GM18517 (cell line): ENCODE data around the gene RBM17.
A peak's percentile ranks its signal among the peaks of the same experiment; 100 is the strongest.
"Not testable (repeated sequence)": the region's sequence is repeated elsewhere in the genome, so short reads cannot be mapped to it uniquely, and the experiment has no call there.

Source experiments
- ATAC-seq: cut with Tn5 transposase; IDR thresholded peaks from one replicate; pipeline ENCODE4 v1.9.1; 2021; ENCODE audit warnings: mild to moderate bottlenecking, moderate library complexity; ENCODE audit not compliant: unreplicated experiment

Gene RBM17

DNA sequence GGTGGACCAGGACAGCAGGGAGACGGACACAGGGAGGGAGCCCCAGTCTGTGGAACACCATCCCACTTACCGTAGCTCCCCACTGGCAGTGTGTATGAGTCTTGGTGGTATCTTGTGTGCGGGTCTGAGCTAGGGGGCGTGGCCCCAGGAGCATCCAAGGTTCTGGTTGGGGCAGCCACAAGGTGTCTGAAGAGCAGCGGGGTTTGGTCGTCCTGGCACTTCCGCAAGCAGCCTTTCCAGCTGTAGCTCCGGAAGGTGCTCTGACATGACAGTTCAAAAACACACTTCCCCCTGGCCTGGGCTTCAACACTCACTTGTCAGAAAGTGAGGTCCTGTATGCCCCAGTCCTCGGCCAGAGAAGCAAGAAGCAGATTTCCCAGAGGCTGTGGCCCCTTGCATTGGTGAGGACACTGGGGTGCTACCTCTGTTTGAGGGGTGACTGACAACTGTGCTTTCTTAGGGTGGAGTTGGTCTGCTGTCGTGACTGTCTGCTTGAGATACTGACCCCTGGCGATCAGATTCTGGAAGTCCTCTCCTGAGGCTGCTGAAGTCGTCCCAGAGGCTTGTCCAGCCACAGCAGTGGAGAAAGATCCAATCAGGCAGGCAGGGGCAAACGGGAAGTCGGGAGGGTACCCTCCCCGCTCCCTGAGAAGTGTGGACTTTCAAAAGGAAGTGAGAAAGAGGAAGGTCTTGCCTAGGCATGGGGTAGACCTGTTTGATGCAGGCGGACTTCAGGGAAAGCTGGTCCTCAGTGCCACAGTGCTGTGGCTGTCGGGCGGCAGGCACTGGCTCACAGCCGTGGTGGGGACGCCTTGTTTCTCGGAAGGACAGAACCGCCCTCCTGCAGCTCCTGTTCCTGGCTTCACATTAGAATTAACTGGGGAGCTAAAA lies 62.5 kb downstream of the RBM17 start:
- peak; percentile 76 for ATAC-seq

DNA sequence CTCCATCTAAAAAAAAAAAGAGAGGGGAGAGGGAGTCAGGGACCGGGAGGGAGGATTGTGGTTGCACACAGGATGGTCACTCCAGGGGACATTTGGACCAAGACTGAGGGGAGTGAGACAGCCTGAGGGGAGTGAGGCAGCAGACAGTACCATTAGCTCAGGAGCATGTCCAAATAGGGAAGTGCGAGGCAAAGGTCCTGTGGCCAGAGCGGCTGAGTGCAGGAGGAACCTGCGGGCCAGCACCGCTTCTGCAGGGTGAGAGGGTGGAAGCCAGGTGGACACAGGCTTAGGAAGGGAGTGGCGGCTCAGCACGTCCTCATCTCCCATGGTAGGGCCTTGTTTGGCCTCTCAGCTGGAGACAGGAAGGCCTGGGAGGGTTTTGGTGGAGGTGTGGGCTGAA lies 65.0 kb downstream of the RBM17 start:
- no peak for ATAC-seq

DNA sequence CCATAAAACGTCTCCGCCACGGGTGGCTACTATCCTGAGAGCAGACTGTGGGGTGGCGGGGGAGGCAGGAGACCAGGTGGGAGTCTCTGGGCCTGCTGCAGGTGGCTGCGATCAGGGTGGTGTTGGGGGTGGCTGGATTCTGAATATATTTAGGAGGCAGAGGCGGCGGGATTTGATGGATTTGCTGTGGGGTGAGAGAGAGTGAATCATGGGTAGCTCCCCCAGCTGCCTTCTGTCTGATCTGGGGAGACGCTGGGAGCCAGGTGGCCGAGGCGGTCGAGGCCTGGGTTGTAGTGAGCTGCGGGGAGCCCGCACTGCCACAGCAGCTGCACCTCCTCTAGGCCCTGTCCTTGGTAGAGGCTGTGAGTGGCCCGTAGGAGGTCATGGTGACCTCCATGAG lies 65.7 kb downstream of the RBM17 start:
- ATAC-seq, result no peak

DNA sequence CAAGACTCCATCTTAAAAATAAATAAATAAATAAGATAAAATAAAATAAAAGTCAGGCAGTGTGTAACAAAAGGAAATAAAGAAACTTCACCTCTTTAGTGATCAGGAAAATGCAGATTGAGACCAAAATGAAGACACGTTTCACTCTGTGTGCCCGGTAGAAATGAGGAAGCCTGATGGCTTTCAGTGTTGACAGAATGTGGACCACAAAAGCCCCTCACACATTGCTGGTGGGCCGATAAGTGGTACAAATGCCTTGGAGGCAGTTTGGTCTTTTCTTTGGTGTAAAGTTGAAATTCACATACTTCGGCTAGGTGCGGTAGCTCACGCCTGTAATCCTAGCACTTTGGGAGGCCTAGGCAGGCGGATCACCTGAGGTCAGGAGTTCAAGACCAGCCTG lies 69.4 kb downstream of the RBM17 start:
- ATAC-seq, result no peak

DNA sequence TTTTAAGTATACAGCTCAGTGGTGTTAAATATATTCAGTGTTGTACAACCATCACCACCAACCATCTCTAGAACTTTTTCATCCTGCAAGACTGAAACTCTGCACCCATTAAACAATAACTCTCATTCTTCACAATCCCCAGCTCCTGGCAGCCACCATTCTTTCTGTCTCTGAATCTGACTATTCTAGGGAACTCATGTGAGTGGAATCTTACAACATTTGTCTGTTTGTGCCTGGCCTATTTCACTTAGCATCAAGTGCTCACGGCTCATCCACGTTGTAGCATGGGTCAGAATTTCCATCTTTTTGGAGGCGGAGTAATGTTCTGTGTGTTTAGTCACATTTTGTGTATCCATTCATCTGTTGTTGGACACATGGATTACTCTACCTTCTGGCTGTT lies 73.1 kb downstream of the RBM17 start:
- ATAC-seq, result no peak

DNA sequence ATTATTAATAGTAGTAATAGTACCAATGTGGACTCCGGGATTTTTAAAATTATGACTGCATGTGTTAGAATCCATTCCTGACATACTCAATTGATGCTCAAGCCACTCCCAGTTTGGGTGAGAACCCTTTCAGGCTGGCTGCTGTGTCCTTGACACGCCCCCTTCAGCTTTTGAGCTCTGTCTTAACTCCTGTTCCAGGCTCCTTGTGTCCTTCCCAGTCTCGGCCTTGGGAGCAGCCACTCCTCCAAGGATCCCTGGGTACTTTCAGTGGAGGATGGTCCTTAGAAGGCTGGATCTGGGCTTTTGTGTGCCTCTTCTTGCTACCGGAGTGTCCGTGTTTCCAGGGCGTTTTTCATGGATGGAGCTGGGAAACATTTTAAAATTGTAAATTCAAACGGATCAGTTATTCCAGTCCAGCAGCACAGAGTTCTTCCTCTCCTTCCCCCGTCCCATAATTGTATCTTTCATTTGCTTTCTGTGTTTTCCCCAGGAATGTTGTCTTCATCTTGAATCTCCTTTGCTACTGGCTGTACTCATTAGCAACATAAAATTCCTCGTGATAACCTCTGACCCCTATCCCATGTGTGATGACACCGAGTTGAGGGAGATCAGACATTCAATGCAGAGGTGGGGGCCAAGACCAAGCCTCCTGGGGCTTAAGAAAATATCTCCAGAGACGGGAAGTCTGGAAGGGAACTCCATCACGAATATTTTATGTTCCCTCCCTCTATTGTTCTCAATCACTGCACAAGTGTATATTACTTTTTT lies 73.9 kb downstream of the RBM17 start:
- no peak for ATAC-seq

DNA sequence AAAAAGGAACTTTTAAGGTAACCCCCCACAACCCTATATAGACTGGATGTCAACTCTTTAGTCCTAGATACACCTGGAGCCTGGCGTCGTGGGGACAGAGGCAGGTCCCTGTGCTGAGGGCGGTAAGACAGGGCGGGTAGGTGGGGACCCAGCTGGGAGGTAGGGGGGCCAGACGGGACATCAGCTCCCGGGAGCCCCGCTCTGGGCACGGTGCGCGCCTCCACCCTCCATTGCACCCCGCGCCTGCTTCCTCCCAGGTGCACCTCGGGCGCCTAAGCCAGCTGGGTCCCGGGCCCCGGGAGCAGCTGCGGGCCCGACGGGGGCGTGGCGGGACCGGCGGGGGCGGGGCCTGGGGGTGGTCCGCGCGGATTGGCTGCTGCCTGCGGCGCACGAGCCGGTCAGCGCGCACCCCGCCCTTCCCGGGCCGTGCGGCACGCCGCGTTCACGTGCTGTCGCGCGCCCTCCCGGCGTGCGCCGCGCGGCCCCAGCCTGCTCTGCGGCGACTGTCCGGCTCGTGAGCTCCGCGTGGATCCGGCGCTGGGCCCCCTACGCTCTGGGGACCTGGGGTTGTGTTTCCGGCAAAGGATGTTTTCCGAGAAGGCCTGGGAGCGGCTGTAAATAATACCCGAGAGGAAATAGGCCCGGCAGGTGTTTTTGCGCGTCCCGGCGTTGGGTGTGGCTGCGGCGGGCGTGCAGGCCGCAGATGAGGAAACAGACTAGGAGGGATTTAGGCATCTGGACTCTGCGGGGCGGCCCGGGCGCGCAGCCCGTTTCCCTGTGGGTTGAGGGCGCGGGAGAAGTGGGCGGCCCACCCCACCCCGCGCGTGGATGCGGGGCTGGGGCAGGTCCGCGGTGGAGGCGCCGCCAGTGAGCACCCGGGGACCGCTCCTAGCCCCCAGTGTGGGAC lies 74.8 kb downstream of the RBM17 start:
- ATAC-seq, result peak; percentile 72

DNA sequence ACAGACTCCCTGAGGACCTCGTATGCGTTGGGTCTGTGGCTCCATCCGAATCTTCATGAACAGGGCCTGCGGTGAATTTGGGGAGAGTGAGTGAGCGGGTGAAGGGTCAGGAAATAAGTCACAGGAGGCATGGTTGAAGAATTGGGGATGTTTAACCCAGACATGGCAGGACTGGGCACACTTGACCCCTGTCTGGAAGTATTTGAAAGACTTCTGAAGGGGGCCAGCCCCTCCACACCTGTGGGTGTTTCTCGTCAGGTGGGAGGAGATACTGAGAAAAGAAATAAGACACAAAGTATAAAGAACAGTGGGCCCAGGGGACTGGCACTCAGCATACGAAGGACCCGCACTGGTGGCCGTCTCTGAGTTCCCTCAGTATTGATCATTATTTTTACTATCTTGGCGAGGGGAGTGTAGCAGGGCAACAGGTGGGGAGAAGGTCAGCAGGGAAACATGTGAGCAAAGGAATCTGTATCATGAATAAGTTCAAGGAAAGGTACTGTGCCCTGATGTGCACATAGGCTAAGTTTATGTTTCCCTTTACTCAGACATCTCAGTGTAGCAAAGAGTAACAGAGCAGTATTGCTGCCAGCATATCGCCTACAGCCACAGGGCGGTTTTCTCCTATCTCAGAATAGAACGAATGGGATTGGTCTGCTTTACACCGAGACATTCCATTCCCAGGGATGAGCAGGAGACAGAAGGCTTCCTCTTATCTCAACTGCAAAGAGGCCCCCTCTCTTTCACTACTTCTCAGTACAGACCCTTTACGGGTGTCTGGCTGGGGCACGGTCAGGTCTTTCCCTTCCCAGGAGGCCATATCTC lies 75.6 kb downstream of the RBM17 start:
- no peak for ATAC-seq

DNA sequence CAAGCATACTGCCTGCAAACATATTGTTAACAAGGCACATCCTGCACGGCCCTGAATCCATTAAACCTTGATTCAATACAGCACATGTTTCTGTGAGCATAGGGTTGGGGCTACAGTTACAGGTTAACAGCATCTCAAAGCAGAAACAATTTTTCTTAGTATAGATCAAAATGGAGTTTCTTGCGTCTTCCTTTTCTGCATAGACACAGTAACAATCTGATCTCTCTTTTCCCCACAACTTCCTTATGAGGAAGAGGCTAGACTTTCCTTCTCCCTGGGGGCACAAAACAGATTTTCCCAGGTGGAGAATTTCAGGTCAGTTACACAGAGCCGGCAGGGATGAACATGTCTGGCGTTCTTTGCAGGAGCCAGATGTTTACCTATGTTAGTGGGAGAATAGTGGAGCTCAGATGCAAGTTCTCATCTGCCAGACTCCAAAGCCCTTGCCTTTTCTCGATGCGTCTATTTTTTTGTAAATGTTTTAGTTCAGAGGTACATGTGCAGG lies 76.4 kb downstream of the RBM17 start:
- ATAC-seq, result no peak

DNA sequence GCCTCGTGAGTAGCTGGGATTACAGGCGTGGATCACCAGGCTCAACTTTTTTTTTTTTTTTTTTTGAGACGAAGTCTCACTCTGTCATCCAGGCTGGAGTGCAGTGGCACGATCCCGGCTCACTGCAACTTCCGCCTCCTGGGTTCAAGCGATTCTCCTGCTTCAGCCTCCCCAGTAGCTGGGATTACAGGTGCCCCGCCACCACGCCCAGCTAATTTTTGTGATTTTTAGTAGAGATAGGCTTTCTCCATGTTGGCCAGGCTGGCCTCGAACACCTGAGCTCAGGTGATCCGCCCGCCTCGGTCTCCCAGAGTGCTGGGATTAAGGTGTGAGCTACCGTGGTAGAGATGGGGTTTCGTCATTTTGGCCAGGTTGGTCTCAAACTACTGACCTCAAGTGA lies 77.1 kb downstream of the RBM17 start:
- not testable (repeated sequence) for ATAC-seq
